ENCODE results near the gene ZNF778.
"Not testable (repeated sequence)": the region's sequence is repeated elsewhere in the genome, so short reads cannot be mapped to it uniquely, and the experiment has no call there.

Gene ZNF778

GRCh38 chr16:89265647-89266046, 48.1 kb downstream of the ZNF778 start:
- Histone ChIP-seq H3K4me3 (ENCODE audit: low read length in 2 of 2) (no peak overlapping the region), H3K27me3 (ENCODE audit: control insufficient read depth in 1 of 2, insufficient read depth in 2 of 2, low read length in 2 of 2) (no peaks in the 10 kb centered on the region), H3K4me1 (ENCODE audit: control insufficient read depth, insufficient read depth, low read length) (no peaks in the 10 kb centered on the region), H3K9ac (ENCODE audit: low read length in 2 of 2) (no peak overlapping the region), H3K27ac (ENCODE audit: low read length) (no peak overlapping the region), H3K36me3 (ENCODE audit: control insufficient read depth in 2 of 2, insufficient read depth in 2 of 2, low read length in 2 of 2) (peaks cover 15 to 20% of the 10 kb centered on the region in 2 donors), H3K9me3 (ENCODE audit: control insufficient read depth in 2 of 2, low read length in 2 of 2) (no peaks in the 10 kb centered on the region)

GRCh38 chr16:89266521-89267134, 49.1 kb downstream of the ZNF778 start:
- no peaks in the 10 kb centered on the region for H3K27me3 ChIP-seq (ENCODE audit: control insufficient read depth in 1 of 2, insufficient read depth in 2 of 2, low read length in 2 of 2)
- no peaks in the 10 kb centered on the region for H3K9me3 ChIP-seq (ENCODE audit: control insufficient read depth in 2 of 2, low read length in 2 of 2)
- peaks cover 15 to 23% of the 10 kb centered on the region in 2 donors for H3K36me3 ChIP-seq (ENCODE audit: control insufficient read depth in 2 of 2, insufficient read depth in 2 of 2, low read length in 2 of 2)
- H3K27ac ChIP-seq (ENCODE audit: low read length) = no peak overlapping the region
- H3K4me1 ChIP-seq (ENCODE audit: control insufficient read depth, insufficient read depth, low read length) = no peaks in the 10 kb centered on the region
- no peak overlapping the region for H3K4me3 ChIP-seq (ENCODE audit: low read length in 2 of 2)
- H3K9ac ChIP-seq (ENCODE audit: low read length in 2 of 2) = no peak overlapping the region

- not testable (repeated sequence) for H3K27ac ChIP-seq (ENCODE audit: low read length); H3K27me3 ChIP-seq (ENCODE audit: control insufficient read depth in 1 of 2, insufficient read depth in 2 of 2, low read length in 2 of 2); H3K4me1 ChIP-seq (ENCODE audit: control insufficient read depth, insufficient read depth, low read length); H3K4me3 ChIP-seq (ENCODE audit: low read length in 2 of 2); H3K9me3 ChIP-seq (ENCODE audit: control insufficient read depth in 2 of 2, low read length in 2 of 2); H3K9ac ChIP-seq (ENCODE audit: low read length in 2 of 2)
- H3K36me3 ChIP-seq (ENCODE audit: control insufficient read depth in 2 of 2, insufficient read depth in 2 of 2, low read length in 2 of 2) = peaks cover 15 to 26% of the 10 kb centered on the region in 2 donors
These were observed 50.2 kb downstream of the ZNF778 start for GRCh38 chr16:89267746-89268145.

GRCh38 chr16:89268585-89268984, 51.1 kb downstream of the ZNF778 start:
- H3K9me3 ChIP-seq (ENCODE audit: control insufficient read depth in 2 of 2, low read length in 2 of 2) = no peaks in the 10 kb centered on the region
- no peak overlapping the region for H3K9ac ChIP-seq (ENCODE audit: low read length in 2 of 2)
- no peaks in the 10 kb centered on the region for H3K4me1 ChIP-seq (ENCODE audit: control insufficient read depth, insufficient read depth, low read length)
- no peaks in the 10 kb centered on the region for H3K27me3 ChIP-seq (ENCODE audit: control insufficient read depth in 1 of 2, insufficient read depth in 2 of 2, low read length in 2 of 2)
- no peak overlapping the region for H3K4me3 ChIP-seq (ENCODE audit: low read length in 2 of 2)
- H3K36me3 ChIP-seq (ENCODE audit: control insufficient read depth in 2 of 2, insufficient read depth in 2 of 2, low read length in 2 of 2) = peaks cover 20 to 26% of the 10 kb centered on the region in 2 donors
- H3K27ac ChIP-seq (ENCODE audit: low read length) = no peak overlapping the region

- Histone ChIP-seq H3K9ac (ENCODE audit: low read length in 2 of 2) (no peak overlapping the region), H3K27ac (ENCODE audit: low read length) (no peak overlapping the region), H3K27me3 (ENCODE audit: control insufficient read depth in 1 of 2, insufficient read depth in 2 of 2, low read length in 2 of 2) (no peaks in the 10 kb centered on the region), H3K4me1 (ENCODE audit: control insufficient read depth, insufficient read depth, low read length) (no peaks in the 10 kb centered on the region), H3K36me3 (ENCODE audit: control insufficient read depth in 2 of 2, insufficient read depth in 2 of 2, low read length in 2 of 2) (peaks cover 24 to 30% of the 10 kb centered on the region in 2 donors), H3K4me3 (ENCODE audit: low read length in 2 of 2) (no peak overlapping the region), H3K9me3 (ENCODE audit: control insufficient read depth in 2 of 2, low read length in 2 of 2) (no peaks in the 10 kb centered on the region)
These were observed 51.7 kb downstream of the ZNF778 start for GRCh38 chr16:89268987-89269735.

GRCh38 chr16:89269805-89270665, 52.5 kb downstream of the ZNF778 start:
- H3K27ac ChIP-seq (ENCODE audit: low read length) = no peak overlapping the region
- H3K9me3 ChIP-seq (ENCODE audit: control insufficient read depth in 2 of 2, low read length in 2 of 2) = no peaks in the 10 kb centered on the region
- no peaks in the 10 kb centered on the region for H3K27me3 ChIP-seq (ENCODE audit: control insufficient read depth in 1 of 2, insufficient read depth in 2 of 2, low read length in 2 of 2)
- H3K36me3 ChIP-seq (ENCODE audit: control insufficient read depth in 2 of 2, insufficient read depth in 2 of 2, low read length in 2 of 2) = peaks cover 29 to 38% of the 10 kb centered on the region in 2 donors
- no peak overlapping the region for H3K4me3 ChIP-seq (ENCODE audit: low read length in 2 of 2)
- H3K4me1 ChIP-seq (ENCODE audit: control insufficient read depth, insufficient read depth, low read length) = no peaks in the 10 kb centered on the region
- no peak overlapping the region for H3K9ac ChIP-seq (ENCODE audit: low read length in 2 of 2)

GRCh38 chr16:89270666-89271345, 53.3 kb downstream of the ZNF778 start:
- H3K36me3 ChIP-seq (ENCODE audit: control insufficient read depth in 2 of 2, insufficient read depth in 2 of 2, low read length in 2 of 2) = peaks cover 29 to 41% of the 10 kb centered on the region in 2 donors
- no peaks in the 10 kb centered on the region for H3K27me3 ChIP-seq (ENCODE audit: control insufficient read depth in 1 of 2, insufficient read depth in 2 of 2, low read length in 2 of 2)
- no peak overlapping the region for H3K4me3 ChIP-seq (ENCODE audit: low read length in 2 of 2)
- no peak overlapping the region for H3K27ac ChIP-seq (ENCODE audit: low read length)
- H3K4me1 ChIP-seq (ENCODE audit: control insufficient read depth, insufficient read depth, low read length) = no peaks in the 10 kb centered on the region
- H3K9me3 ChIP-seq (ENCODE audit: control insufficient read depth in 2 of 2, low read length in 2 of 2) = no peaks in the 10 kb centered on the region
- H3K9ac ChIP-seq (ENCODE audit: low read length in 2 of 2) = no peak overlapping the region

- no peak overlapping the region for H3K9ac ChIP-seq (ENCODE audit: low read length in 2 of 2)
- no peaks in the 10 kb centered on the region for H3K4me1 ChIP-seq (ENCODE audit: control insufficient read depth, insufficient read depth, low read length)
- no peak overlapping the region for H3K4me3 ChIP-seq (ENCODE audit: low read length in 2 of 2)
- H3K36me3 ChIP-seq (ENCODE audit: control insufficient read depth in 2 of 2, insufficient read depth in 2 of 2, low read length in 2 of 2) = peaks cover 32 to 38% of the 10 kb centered on the region in 2 donors
- no peak overlapping the region for H3K27ac ChIP-seq (ENCODE audit: low read length)
- no peaks in the 10 kb centered on the region for H3K9me3 ChIP-seq (ENCODE audit: control insufficient read depth in 2 of 2, low read length in 2 of 2)
- H3K27me3 ChIP-seq (ENCODE audit: control insufficient read depth in 1 of 2, insufficient read depth in 2 of 2, low read length in 2 of 2) = no peaks in the 10 kb centered on the region
These were observed 55.1 kb downstream of the ZNF778 start for GRCh38 chr16:89272631-89273030.

GRCh38 chr16:89273741-89274472, 56.4 kb downstream of the ZNF778 start:
- Histone ChIP-seq H3K27ac (ENCODE audit: low read length) (no peak overlapping the region), H3K4me1 (ENCODE audit: control insufficient read depth, insufficient read depth, low read length) (no peaks in the 10 kb centered on the region), H3K9ac (ENCODE audit: low read length in 2 of 2) (no peak overlapping the region), H3K9me3 (ENCODE audit: control insufficient read depth in 2 of 2, low read length in 2 of 2) (no peaks in the 10 kb centered on the region), H3K36me3 (ENCODE audit: control insufficient read depth in 2 of 2, insufficient read depth in 2 of 2, low read length in 2 of 2) (peaks cover 28 to 40% of the 10 kb centered on the region in 2 donors), H3K27me3 (ENCODE audit: control insufficient read depth in 1 of 2, insufficient read depth in 2 of 2, low read length in 2 of 2) (no peaks in the 10 kb centered on the region), H3K4me3 (ENCODE audit: low read length in 2 of 2) (no peak overlapping the region)
